Esophagus mucosa (tissue), 1 donor: ENCODE data around the gene TMEM80. TPM values are rescaled to one million over a fixed set of nuclear protein-coding genes. Genes with fewer than 3 reads are reported as not detected.
"Not testable (repeated sequence)": the region's sequence is repeated elsewhere in the genome, so short reads cannot be mapped to it uniquely, and the experiment has no call there.

Experiments used
- ATAC-seq: fragments of 200-7000 bp; cut with Tn5 transposase; one replicate; pipeline ENCODE4 v1.9.1; 2020
- total RNA-seq: library from RNA; stranded (reverse); gene quantifications from one replicate; pipeline ENCODE4 v1.2.4, GENCODE V29; 2023
- donor health status: DM: yes; HTN: yes; CAD: no.

TMEM80 gene
- total RNA-seq, 1 donor from 2014 or later = 15.7 TPM

- peak; percentile 35 for ATAC-seq
Observed at GRCh38 chr11:679271-680207, 16.1 kb upstream of the TMEM80 start.

DNA sequence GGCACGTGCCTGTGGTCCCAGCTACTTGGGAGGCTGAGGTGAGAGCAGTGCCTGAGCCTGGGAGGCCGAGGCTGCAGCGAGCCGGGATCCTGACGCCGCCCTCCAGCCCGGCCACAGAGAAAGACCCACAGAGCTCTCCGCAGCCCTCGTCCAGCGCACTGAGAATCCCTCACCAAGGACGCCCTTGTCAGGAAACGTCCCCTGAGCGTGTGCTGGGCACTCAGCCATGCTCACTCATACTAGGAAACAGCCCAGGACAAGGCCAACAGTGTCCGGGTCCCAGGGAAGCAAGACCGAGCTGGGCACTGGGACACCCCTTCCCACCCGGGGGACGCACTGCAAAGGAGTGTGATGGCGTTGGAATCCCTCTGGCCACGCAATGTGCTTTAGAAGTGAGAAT, 15.1 kb upstream of the TMEM80 start:
- ATAC-seq = no peak

DNA sequence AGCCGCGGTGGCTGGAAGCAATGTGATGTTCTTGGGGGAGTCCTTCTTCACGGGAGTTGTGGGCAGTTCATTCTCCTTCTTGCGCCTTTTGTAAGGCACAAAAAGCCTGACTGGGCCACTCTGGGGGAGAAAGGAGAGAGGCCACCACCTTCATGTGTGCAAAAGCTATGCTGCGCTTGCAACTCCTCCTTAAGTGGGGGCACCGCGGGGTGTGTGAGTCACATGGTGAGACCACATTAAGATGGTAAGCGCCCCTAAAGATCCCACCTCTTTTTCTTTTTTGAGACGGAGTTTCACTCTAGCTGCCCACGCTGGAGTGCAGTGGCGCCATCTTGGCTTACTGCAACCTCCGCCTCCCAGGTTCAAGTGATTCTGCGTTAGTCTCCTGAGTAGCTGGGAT, 14.6 kb upstream of the TMEM80 start:
- no peak for ATAC-seq

DNA sequence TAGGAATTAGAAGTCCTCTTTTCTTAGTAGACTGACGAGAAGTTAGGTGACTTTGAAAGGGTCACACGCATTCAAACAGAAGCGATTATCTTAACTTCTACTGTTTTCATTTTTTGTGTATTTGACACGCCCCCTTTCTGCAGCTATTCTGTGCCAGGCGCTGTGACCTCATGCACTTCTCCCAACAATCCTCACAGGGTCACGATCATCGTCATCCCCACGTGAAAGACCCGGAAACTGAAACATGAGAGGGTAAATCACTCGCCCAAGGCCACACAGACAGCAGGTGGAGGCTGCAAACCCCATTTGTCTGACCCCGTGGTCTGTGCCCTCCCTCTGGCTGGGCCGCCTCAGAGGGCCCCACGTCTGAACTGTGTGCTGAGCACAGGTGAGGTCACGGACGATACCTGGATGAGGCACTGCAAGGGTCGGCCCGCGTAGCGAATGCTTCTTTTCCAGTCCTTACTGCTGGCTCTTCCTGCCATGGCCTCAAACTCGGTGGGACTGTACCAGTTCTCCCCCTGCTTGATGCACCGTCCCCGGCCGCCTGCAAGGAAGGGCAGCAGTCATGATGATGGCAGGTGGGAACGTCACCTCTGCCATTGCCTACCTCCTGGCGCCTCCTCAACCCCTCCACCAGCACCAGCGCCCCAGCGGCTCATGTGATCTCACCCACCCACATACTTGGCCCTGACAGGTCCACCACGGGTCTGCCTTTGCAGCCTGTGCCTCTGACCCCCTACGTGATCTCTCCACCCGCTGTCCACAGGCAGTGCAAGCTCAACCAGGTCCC, 9.0 kb upstream of the TMEM80 start:
- peak; percentile 12 for ATAC-seq

DNA sequence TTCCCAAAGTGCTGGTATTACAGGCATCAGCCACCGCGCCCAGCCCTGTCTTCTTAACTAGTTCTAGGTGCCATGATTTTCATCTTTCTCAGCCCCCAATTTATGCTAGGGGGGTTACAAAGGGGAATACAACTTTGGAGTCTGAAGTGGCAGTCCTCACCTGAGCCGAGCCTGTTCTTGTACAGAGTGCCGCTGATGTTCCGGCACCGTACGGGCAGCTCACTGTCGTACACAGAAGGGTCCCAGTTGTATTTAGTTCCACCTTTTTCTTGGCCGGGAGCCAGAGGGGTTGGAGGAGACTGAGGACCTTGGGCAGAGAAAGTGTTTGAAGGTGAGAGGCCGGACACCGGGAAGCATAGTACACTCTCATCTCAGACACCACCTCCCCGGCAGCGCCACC, 7.9 kb upstream of the TMEM80 start:
- no peak for ATAC-seq

GRCh38 chr11:688681-689080, 6.9 kb upstream of the TMEM80 start:
- no peak for ATAC-seq

DNA sequence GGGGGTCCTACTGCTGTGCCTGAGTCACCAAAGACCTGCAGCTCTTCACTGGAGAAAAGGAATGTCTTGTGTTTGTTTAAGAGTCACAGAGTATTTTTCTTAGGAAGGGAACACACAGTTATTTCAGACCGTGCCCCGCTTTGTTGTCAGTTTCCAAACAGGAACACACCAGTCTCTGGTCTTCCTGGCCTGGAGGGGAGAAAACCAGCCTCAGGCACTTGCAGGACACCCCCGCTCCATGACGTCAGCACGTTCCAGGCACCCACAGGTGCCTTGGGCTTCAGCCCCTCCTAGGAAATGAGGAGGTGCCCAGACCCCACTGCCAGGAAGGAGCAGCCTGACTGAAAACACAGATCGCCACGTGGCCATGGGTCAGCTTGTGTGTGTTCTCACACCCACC, 6.0 kb upstream of the TMEM80 start:
- no peak for ATAC-seq

DNA sequence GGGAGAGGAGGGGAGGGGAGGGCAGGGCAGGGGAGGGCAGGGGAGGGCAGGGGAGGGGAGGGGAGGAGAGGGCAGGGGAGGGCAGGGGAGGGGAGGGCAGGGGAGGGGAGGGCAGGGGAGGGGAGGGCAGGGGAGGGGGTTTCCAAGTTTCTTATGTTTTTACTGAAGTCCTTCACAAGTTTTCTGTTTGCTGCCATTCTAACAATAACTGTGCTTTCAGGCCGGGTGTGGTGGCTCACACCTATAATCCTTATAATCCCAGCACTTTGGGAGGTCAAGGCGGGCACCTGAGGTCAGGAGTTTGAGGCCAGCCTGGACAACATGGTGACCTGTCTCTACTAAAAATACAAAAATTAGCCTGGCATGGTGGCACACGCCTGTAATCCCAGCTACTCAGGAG, 5.4 kb upstream of the TMEM80 start:
- not testable (repeated sequence) for ATAC-seq

- ATAC-seq = no peak
Observed at GRCh38 chr11:690738-691633, 4.6 kb upstream of the TMEM80 start.

GRCh38 chr11:691710-692590, 3.7 kb upstream of the TMEM80 start:
- no peak for ATAC-seq

GRCh38 chr11:692824-693414, 2.7 kb upstream of the TMEM80 start:
- ATAC-seq = no peak

DNA sequence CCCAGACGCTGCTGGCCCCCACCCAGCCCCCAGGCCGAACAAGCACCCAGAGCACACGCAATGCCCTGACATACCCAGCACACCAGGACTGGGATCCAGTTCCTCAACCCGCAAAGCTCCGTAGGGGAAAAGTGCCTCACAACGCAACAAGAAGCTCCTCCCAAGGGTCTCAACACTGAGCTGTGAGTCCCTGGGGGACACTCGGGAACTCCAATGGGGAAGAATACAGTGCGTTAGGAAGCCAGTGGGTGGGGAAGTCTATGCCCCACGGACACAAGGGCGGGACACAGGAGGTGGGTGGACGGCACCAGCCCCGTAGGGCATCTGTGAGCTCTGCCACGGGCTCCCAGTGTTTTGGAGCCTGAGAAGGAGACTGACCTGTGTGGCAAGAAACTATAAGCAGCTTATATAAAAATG, 2.2 kb upstream of the TMEM80 start:
- no peak for ATAC-seq

- ATAC-seq = peak; percentile 3
Observed at GRCh38 chr11:693887-694562, 1.6 kb upstream of the TMEM80 start.

- ATAC-seq = peak; percentile 84
Observed at GRCh38 chr11:694563-695287, 891 bp upstream of the TMEM80 start, which contains the start of gene DEAF1. TSS of gene DEAF1 (minus strand) at chr11:695222. CDS start at chr11:695047, 175 bp downstream.

GRCh38 chr11:695288-695537, 403 bp upstream of the TMEM80 start:
- no peak for ATAC-seq

- ATAC-seq = no peak
Observed at GRCh38 chr11:696955-697491, 1.4 kb downstream of the TMEM80 start.

GRCh38 chr11:697811-698311, 2.2 kb downstream of the TMEM80 start:
- no peak for ATAC-seq

DNA sequence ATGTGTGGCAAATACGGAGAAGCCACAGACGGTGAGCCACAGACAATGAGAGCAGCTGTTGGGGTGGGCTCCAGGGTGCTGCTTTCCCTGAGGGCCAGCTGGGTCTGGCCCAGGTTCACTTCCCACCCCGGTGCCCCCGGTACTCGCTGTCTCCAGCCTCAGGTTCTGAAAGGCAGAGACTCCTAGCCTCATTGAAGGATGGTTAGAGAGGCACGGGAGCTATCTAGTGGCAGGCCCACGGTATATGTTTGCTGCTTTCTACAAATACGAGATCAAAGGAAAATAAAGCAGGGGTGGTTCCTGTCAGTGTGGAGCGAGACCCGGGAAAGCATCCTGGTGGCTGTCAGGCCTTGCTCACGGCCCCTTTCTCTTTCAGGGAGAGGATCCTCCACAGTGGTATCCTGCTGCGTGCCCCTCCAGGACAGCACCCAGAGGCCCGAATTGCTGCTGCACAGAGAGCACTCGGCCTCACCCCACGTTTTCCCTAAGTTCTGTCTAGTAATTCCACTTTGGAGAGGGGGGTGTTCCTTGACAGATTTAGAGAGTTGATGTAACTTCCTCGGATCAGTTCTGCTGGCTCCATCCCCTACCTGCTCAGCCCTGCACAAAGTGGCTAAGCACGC, 3.0 kb downstream of the TMEM80 start:
- ATAC-seq = no peak

- no peak for ATAC-seq
Observed at GRCh38 chr11:699116-699508, 3.5 kb downstream of the TMEM80 start.
